GM19193 (cell line): ENCODE results near the gene RMND5A.

Experiments
- POLR2A ChIP-seq: IDR thresholded peaks from 4 replicates; pipeline ENCODE4 v1.6.1; 2011; ENCODE audit not compliant: insufficient read depth, insufficient read length; ENCODE audit errors: extremely low read depth

The RMND5A gene

GRCh38 chr2:86764661-86765309, 44.7 kb downstream of the RMND5A start:
- TF ChIP-seq POLR2A = no peak

- TF ChIP-seq POLR2A = no peak
Measured at GRCh38 chr2:86765310-86765695, 45.2 kb downstream of the RMND5A start.

DNA sequence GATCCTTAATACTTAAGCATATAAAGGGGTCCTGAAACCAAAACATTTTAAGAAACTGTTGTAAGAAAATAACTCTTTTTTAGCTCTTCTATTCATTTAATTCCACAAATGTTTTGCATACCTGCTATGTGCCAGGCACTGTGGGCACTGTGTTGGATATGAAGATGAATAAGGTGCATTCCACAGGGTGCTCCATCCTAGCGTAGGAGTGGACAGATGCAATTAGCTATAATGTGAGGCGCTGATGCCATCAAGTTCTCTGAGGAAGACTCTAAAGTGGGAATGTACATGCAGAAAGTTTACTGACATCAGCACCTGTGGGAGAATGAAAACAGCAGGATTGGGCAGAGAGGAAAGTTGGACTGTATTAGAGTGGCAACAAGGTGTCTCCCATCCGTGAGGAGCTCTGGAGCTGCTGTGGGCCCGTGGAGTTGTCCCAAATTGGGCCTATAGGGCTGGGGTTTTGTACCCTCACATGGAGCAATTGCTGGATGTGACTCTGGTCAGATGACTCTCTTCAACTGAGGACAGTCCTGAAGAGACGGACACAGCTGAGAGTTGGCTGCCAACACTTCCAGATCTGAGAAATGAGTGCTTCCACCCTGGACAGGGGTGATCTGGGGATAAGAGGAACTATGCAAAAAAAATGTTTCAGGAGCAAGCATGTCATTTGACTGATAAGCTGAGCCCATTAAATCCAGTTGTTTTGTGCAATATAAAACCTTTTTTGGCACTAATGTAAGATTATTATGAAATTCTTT, 48.3 kb downstream of the RMND5A start:
- TF ChIP-seq POLR2A = no peak

DNA sequence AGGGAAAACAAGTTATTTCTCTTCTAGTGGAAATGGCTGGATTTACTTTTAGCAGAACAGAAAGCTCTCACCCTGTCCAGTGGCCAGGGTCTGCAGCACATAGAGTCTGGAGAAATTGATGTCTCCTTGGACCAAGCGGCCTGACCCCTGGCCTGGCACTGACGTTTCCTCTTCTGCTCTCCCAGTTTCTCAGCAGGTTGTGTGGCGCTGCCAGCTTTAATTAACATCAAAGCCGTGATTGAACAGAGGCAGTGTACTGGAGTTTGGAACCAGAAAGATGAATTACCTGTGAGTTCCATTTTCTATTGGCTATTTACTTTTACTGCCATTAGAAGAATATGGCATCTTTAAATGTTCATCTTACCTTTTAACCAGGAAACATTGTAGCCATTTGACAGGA, 49.7 kb downstream of the RMND5A start:
- TF ChIP-seq POLR2A = no peak

DNA sequence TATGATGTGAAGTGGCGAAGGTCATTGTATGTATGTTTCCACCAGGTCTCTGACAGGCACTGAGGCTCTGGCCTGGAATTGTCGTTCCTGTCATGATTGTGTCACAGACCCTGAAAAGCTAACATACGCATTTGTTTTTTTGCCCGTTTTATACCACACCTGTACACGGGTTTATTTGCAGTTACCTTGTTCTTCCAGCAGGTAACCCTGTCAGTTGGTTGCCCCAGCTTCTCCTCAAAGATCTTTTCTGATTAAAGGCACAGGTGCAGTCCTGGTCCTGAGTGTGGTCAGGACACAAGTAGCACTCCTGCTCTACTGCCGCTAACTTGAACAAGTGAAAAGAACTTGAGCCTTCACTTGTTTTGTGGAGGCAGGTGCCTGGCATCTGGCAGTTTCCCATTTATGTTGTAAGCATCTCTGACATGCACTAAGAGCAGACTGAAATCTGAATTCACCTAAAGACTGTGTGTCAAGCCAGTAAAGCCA, 50.8 kb downstream of the RMND5A start:
- no peak for TF ChIP-seq POLR2A

GRCh38 chr2:86772611-86773010, 52.5 kb downstream of the RMND5A start:
- no peak for TF ChIP-seq POLR2A

DNA sequence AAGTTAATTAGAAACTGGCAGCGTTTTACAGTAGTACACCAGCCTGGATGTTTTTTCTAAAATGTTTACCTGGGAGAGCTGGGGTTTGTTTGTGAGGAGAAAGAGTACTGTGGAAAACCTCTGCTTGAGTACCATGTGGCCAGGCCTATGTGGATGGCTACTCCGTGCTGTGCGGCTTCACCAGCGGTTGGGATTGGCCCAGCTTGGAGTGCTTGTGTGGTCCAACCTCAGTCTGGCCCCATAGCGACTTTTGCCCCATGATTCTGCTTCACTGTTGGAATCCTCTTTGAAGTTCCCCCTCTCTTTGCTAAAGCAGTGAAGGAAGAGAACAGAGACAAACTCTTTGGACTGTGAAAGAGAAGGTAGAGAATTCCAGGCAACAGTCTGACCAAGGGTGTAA, 54.8 kb downstream of the RMND5A start:
- TF ChIP-seq POLR2A = no peak

- no peak for TF ChIP-seq POLR2A
Measured at GRCh38 chr2:86775338-86775737, 55.2 kb downstream of the RMND5A start.

- no peak for TF ChIP-seq POLR2A
Measured at GRCh38 chr2:86776532-86776931, 56.4 kb downstream of the RMND5A start.

- no peak for TF ChIP-seq POLR2A
Measured at GRCh38 chr2:86778957-86779356, 58.9 kb downstream of the RMND5A start.

DNA sequence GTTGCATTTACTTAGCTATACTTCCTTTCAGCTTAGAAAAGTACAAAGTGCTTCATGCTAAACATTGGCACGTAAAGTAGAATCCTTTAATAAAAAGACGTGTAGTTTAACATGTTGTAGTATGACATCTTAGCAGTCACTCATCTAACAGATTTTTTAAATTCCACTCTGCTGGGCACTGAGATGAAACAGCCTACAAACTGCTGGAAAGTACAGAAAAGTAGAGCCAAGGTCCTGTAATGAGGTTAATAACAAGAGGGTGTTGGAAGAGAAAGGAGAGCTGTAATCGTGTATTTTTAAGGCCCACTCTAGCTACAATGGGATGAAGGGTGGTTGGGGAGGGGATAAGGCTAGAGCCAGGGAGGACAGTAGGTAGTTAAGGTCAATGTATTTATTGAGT, 59.9 kb downstream of the RMND5A start:
- TF ChIP-seq POLR2A = no peak

DNA sequence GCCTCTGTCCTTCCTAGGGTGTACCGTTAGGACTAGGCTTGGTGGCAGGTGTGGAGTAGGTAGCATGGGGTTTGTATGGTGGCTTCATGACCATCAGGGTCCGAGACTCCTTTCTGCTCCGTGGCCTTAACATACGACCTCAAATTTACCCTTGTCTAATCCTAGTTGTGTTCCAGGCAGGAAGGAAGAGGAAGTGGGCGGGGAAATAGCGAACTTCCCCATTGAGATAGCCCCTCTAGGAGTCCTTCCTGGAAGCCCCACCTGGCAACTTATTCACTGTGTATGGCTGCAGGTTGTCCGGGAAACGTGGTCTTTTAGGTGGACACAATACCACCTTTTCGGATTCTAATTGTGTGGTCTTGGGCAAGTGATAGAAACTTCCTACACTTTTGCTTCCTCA, 61.3 kb downstream of the RMND5A start:
- no peak for TF ChIP-seq POLR2A

DNA sequence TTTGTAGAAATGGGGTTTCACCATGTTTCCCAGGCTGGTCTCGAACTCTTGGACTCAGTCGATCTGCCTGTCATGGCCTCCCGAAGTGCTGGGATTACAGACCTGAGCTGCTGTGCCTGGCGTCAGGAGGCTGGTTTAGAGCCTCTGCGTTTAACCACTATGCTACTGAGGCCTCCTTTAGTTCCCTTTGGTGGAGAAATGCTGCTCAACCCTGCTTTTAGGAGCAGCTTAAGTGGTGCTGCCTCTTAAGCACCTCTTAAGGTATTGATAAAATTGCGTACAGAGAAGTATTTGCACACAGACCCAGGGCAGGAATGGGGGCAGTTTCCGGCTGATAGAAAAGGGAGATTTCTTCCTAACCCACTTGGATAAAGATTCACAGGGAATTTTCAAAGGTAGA, 62.7 kb downstream of the RMND5A start:
- TF ChIP-seq POLR2A = no peak

DNA sequence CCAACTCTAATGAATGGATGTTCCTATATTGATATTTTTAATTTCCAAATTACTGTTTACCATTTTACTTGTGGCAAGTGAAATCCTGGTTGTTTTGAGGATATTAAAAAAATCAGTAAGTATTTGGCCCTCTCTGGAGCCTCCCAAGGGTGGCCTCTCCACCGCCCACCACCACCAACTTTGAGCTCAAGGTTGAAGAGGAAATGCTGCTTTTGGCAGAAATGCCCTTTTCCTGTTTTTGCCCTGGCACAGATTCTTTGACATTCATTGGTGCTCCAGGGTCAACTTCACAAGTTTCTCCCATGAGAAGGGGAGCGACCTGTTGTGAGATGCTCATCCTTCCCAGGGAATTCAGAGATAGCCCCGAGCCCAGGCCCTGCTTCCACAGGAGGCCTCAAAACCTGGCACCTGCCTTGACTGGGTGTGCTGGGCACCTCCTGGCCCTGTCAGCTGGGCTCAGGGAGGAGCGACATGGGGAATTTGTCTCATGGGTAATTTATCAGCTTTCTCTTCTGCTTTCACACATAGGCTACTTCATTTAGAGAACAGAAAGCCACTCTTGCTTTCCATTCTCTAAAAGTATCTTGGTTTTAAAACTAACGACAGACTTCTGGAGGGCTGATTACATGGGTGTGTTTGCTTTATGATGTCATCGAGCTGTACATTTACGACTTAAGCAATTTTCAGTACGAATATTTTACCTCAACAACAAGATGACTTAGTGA, 63.7 kb downstream of the RMND5A start:
- no peak for TF ChIP-seq POLR2A

DNA sequence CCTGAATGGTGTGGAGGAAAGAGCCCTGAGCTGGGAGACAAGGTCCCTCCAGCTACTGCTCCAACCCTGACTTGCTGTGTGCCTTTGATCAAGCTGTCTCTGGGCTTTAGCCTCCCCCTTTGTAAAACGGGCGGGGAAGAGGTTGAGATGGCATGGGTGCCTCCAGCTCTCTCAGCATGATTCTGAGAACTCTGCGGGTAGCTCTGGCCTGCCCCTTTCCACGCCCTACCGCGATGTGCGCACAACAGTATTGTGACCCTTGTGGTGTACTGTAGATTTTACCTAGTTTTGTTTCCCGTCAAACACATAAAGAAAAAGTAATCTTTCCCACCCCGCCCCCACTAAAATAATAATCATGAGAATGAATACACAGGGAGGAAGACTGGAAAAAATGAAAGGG, 65.4 kb downstream of the RMND5A start:
- TF ChIP-seq POLR2A = no peak
